ENCODE measurements around the gene CCDC68. TPM values are rescaled to one million over a fixed set of nuclear protein-coding genes. Genes with fewer than 3 reads are reported as not detected.
"Not testable (repeated sequence)": the region's sequence is repeated elsewhere in the genome, so short reads cannot be mapped to it uniquely, and the experiment has no call there.

CCDC68 gene
- total RNA-seq, 1 experiment from 2014 or later, result 0.08 TPM

GRCh38 chr18:54878659-54879358, 80.5 kb downstream of the CCDC68 start:
- DNase-seq (ENCODE audit: low read depth), result no peak

- DNase-seq (ENCODE audit: low read depth), result no peak
These were observed 81.1 kb downstream of the CCDC68 start for GRCh38 chr18:54878159-54878622.

- DNase-seq (ENCODE audit: low read depth), result no peak
These were observed 82.2 kb downstream of the CCDC68 start for GRCh38 chr18:54877076-54877475.

GRCh38 chr18:54875063-54875462, 84.2 kb downstream of the CCDC68 start:
- DNase-seq (ENCODE audit: low read depth), result no peak

- DNase-seq (ENCODE audit: low read depth), result no peak
These were observed 85.4 kb downstream of the CCDC68 start for GRCh38 chr18:54873884-54874255.

GRCh38 chr18:54872681-54873080, 86.6 kb downstream of the CCDC68 start:
- DNase-seq (ENCODE audit: low read depth), result no peak

- DNase-seq (ENCODE audit: low read depth), result no peak
These were observed 88.0 kb downstream of the CCDC68 start for GRCh38 chr18:54871231-54871630.

GRCh38 chr18:54867131-54867530, 92.1 kb downstream of the CCDC68 start:
- DNase-seq (ENCODE audit: low read depth), result no peak

- no peak for DNase-seq (ENCODE audit: low read depth)
These were observed 98.3 kb downstream of the CCDC68 start for GRCh38 chr18:54860941-54861340.

GRCh38 chr18:54859667-54860421, 99.4 kb downstream of the CCDC68 start:
- DNase-seq (ENCODE audit: low read depth), result no peak

- DNase-seq (ENCODE audit: low read depth), result no peak
These were observed 101.8 kb downstream of the CCDC68 start for GRCh38 chr18:54857499-54857898.

GRCh38 chr18:54856105-54856646, 103.1 kb downstream of the CCDC68 start:
- DNase-seq (ENCODE audit: low read depth), result no peak

GRCh38 chr18:54855050-54855449, 104.2 kb downstream of the CCDC68 start:
- not testable (repeated sequence) for DNase-seq (ENCODE audit: low read depth)

GRCh38 chr18:54852780-54853675, 106.2 kb downstream of the CCDC68 start:
- peak; percentile 77 for DNase-seq (ENCODE audit: low read depth)

Other genes starting within 250 kb of the CCDC68 start
- 27.7 and 27.8 TPM in 2 replicates for gene RAB27B, start 131.0 kb downstream of the CCDC68 start, total RNA-seq (2014; rRNA removed; shearing (Covaris generic))

Data from HT1080 (cell line).